Upper lobe of left lung (tissue), 6 donors: ENCODE data around the gene ME2. TPM values are rescaled to one million over a fixed set of nuclear protein-coding genes. Genes with fewer than 3 reads are reported as not detected.

ENCODE experiments used
- ATAC-seq, 2 donors: fragments of 200-7000 bp; cut with Tn5 transposase; one replicate each; pipeline ENCODE4 v1.9.1; 2022; ENCODE audit warnings: mild to moderate bottlenecking in 2 of 2, moderate library complexity in 2 of 2; ENCODE audit not compliant: low FRiP score in 2 of 2
- DNase-seq, 2 donors: peaks; one replicate each; pipeline ENCODE4 v3.0.0-alpha.2; 2019 to 2020
- H3K27ac ChIP-seq, 4 donors: fragments of 200-600 bp; sonication (generic); one replicate each; pipeline ENCODE4 v1.5.1; 2016 to 2019
- H3K27me3 ChIP-seq, 4 donors: fragments of 200-600 bp; sonication (generic); one replicate each; pipeline ENCODE4 v1.5.1; 2017 to 2019
- H3K36me3 ChIP-seq, 4 donors: fragments of 200-600 bp; sonication (generic); one replicate each; pipeline ENCODE4 v1.5.1; 2016 to 2019
- H3K4me1 ChIP-seq, 4 donors: fragments of 200-600 bp; sonication (generic); one replicate each; pipeline ENCODE4 v1.5.1; 2018 to 2019
- H3K4me3 ChIP-seq, 4 donors: fragments of 200-600 bp; sonication (generic); one replicate each; pipeline ENCODE4 v1.5.1; 2017 to 2019; ENCODE audit warnings: mild to moderate bottlenecking in 2 of 4, moderate library complexity in 1 of 4
- H3K9me3 ChIP-seq, 4 donors: fragments of 200-600 bp; sonication (generic); one replicate each; pipeline ENCODE4 v1.5.1; 2018 to 2019
- CTCF ChIP-seq, 6 experiments: fragments of 450-650 bp in 4 of 6; fragments of 200-600 bp in 2 of 6; sonication (generic) in 2 of 6; IDR thresholded peaks; one replicate each; pipeline ENCODE4 v1.5.1; 2016 to 2019; ENCODE audit warnings: antibody characterized with exemption in 6 of 6
- EP300 ChIP-seq, 4 donors: sonication (generic); formaldehyde crosslinking; IDR thresholded peaks; one replicate each; pipeline ENCODE4 v1.5.1; 2017; ENCODE audit warnings: antibody characterized with exemption in 4 of 4, control low read depth in 2 of 4
- POLR2A ChIP-seq, 4 donors: fragments of 450-650 bp; IDR thresholded peaks; one replicate each; pipeline ENCODE4 v1.5.1; 2016 to 2017; ENCODE audit warnings: antibody characterized with exemption in 4 of 4, mild to moderate bottlenecking in 2 of 4
- POLR2AphosphoS5 ChIP-seq, 2 donors: sonication (generic); formaldehyde crosslinking; IDR thresholded peaks; one replicate each; pipeline ENCODE4 v1.5.1; 2017; ENCODE audit warnings: antibody characterized with exemption in 2 of 2
- WGBS, 2 donors: methylation state at CpG; one replicate each; pipeline ENCODE4 v1.1.5; 2017 to 2018; 5-methylcytosine and 5-hydroxymethylcytosine counted together
- total RNA-seq, 6 donors: library from RNA; depleted of rRNA in 4 of 6; stranded (reverse); fragments of >200 nt in 4 of 6; gene quantifications; one replicate each; pipeline versions ENCODE4 v1.1.0 to v1.2.1, GENCODE V29; 2016 to 2021
- donor health status: DM: no; HTN: no; CAD: no; lungs with moderate emphysema.
- donor health status: DM: no; HTN: yes; CAD: no; lungs with severe emphysema.

ME2 gene
- total RNA-seq, 6 donors from 2014 or later: 26.9 to 69.8 (median 36.4) TPM

DNA sequence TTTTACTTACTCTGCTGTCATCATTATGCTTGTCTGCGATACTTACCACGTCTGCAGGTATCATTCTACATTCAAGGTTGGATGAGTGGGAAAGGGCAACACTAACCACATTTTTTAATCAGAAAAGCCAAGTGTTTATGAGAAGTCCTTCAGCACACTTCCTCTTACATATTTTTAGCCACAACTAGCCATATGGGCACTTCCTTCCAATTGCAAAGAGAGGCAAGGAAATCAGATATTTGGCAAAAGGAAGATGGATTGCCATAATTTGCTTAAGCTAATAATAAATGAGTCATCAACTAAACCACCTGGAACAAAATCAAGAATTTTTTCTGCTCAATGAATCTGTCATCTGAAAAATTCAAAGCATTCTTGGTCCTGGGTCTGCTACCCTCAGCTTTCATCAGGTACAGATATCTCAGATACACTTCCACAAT lies 42.4 kb upstream of the ME2 start:
- H3K9me3 ChIP-seq: no peaks in the 10 kb centered on the region
- no peaks in the 10 kb centered on the region for H3K27me3 ChIP-seq
- no peak overlapping the region for H3K4me3 ChIP-seq
- ATAC-seq (peak; percentile 69 to 74), DNase-seq (peak in 1 of 2 donors; percentile 42)
- no peaks in the 10 kb centered on the region for H3K36me3 ChIP-seq
- WGBS, 2 donors: 24 to 27% methylated on average over 2 of the region's 2 CpGs
- no peak overlapping the region for H3K27ac ChIP-seq
- peaks cover 6 to 12% (median 11%) of the 10 kb centered on the region in 4 donors for H3K4me1 ChIP-seq
- peak in 2 of 4 donors; percentile 41 to 59 for TF ChIP-seq EP300 (IDR thresholded peaks at IDR 0.05)
- no peak for TF ChIP-seq CTCF (IDR thresholded peaks at IDR 0.05)

GRCh38 chr18:50839341-50839740 lies 39.6 kb upstream of the ME2 start:
- no peak for TF ChIP-seq POLR2A (IDR thresholded peaks at IDR 0.05)
- no peak for TF ChIP-seq EP300 (IDR thresholded peaks at IDR 0.05)
- no peak for TF ChIP-seq CTCF (IDR thresholded peaks at IDR 0.05)
- no peak for TF ChIP-seq POLR2AphosphoS5 (IDR thresholded peaks at IDR 0.05)
- Histone ChIP-seq H3K4me1 (peaks cover 6 to 12% (median 11%) of the 10 kb centered on the region in 4 donors), H3K9me3 (no peaks in the 10 kb centered on the region), H3K36me3 (no peaks in the 10 kb centered on the region), H3K27ac (no peak overlapping the region), H3K27me3 (no peaks in the 10 kb centered on the region), H3K4me3 (no peak overlapping the region)
- no peak for DNase-seq
- 82 to 94% methylated on average over 2 of the region's 2 CpGs for WGBS, 2 donors
- no peak for ATAC-seq

DNA sequence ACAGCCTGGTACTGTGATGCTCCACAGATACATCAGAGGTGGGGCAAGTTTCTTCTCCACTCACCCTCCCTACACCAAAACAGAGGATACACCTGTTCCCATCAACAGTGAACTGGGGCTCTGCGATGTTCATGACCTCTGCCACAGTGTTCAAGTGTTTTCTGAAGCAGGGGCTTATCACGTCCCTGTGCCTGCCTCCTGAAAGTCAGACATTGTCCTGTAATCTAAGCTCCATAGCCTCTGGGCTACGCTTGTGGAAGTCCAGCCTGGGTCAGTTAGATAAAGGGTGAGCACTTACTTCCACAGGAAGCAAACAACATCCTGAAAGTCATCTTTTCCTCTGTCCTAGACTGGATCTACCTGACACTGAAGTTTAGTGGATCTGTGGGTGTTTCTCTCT lies 38.9 kb upstream of the ME2 start:
- Histone ChIP-seq H3K4me3 (no peak overlapping the region), H3K27ac (no peak overlapping the region), H3K9me3 (no peaks in the 10 kb centered on the region), H3K27me3 (no peaks in the 10 kb centered on the region), H3K36me3 (no peaks in the 10 kb centered on the region), H3K4me1 (peaks cover 6 to 12% (median 11%) of the 10 kb centered on the region in 4 donors)
- 63 to 65% methylated on average over 3 of the region's 3 CpGs for WGBS, 2 donors
- TF ChIP-seq EP300 (IDR thresholded peaks at IDR 0.05) (no peak), POLR2A (IDR thresholded peaks at IDR 0.05) (no peak), POLR2AphosphoS5 (IDR thresholded peaks at IDR 0.05) (no peak), CTCF (IDR thresholded peaks at IDR 0.05) (no peak)
- no peak for ATAC-seq
- no peak for DNase-seq

- Histone ChIP-seq H3K9me3 (no peaks in the 10 kb centered on the region), H3K4me3 (no peak overlapping the region), H3K4me1 (no peaks in the 10 kb centered on the region), H3K27ac (no peak overlapping the region), H3K27me3 (no peaks in the 10 kb centered on the region), H3K36me3 (no peaks in the 10 kb centered on the region)
- ATAC-seq: no peak
- DNase-seq: no peak
- WGBS, 2 donors: 0 to 90% methylated on average over 1 of the region's 1 CpG
- TF ChIP-seq POLR2A (IDR thresholded peaks at IDR 0.05) (no peak), EP300 (IDR thresholded peaks at IDR 0.05) (no peak), POLR2AphosphoS5 (IDR thresholded peaks at IDR 0.05) (no peak), CTCF (IDR thresholded peaks at IDR 0.05) (no peak)
Observed at GRCh38 chr18:50842846-50843245, 36.1 kb upstream of the ME2 start.

GRCh38 chr18:50844554-50844953 lies 34.4 kb upstream of the ME2 start:
- no peaks in the 10 kb centered on the region for H3K27me3 ChIP-seq
- no peak overlapping the region for H3K27ac ChIP-seq
- ATAC-seq (no peak), DNase-seq (no peak)
- H3K4me3 ChIP-seq: no peak overlapping the region
- no peaks in the 10 kb centered on the region for H3K9me3 ChIP-seq
- H3K36me3 ChIP-seq: no peaks in the 10 kb centered on the region
- 71 to 78% methylated on average over 6 of the region's 6 CpGs for WGBS, 2 donors
- H3K4me1 ChIP-seq: no peaks in the 10 kb centered on the region
- TF ChIP-seq POLR2AphosphoS5 (IDR thresholded peaks at IDR 0.05): no peak
- no peak for TF ChIP-seq EP300 (IDR thresholded peaks at IDR 0.05)
- no peak for TF ChIP-seq CTCF (IDR thresholded peaks at IDR 0.05)
- no peak for TF ChIP-seq POLR2A (IDR thresholded peaks at IDR 0.05)
